ENCODE data around the gene NRAP. TPM values are rescaled to one million over a fixed set of nuclear protein-coding genes. Genes with fewer than 3 reads are reported as not detected.

The NRAP gene
- total and polyA plus RNA-seq, 2 experiments from 2014 or later, result not detected

GRCh38 chr10:113693348-113693747 lies 29.5 kb upstream of the NRAP start:
- H3K27ac Mint-ChIP-seq, result no peak overlapping the region
- Histone ChIP-seq H3K9me2 (ENCODE audit: insufficient read depth) (0 out of 2 replicates have a peak, but pooled peaks cover 3% of the 10 kb centered on the region), H3K27me3 (ENCODE audit: insufficient read depth) (no peaks in the 10 kb centered on the region), H3K4me3 (no peak overlapping the region), H3K4me2 (0 out of 2 replicates have a peak overlapping the region, but pooled peaks have one; percentile 48), H3K4me1 (ENCODE audit: insufficient read depth) (peaks cover 17% of the 10 kb centered on the region; the same call in 1 of the 2 replicates), H4K20me1 (replicated peaks; ENCODE audit: insufficient read depth) (no peaks in the 10 kb centered on the region; the same call in 1 of the 2 replicates), H3K27ac (ENCODE audit: low read depth) (no peak overlapping the region), H3K79me2 (replicated peaks; ENCODE audit: insufficient read depth) (0 out of 2 replicates have a peak, but pooled peaks cover 4% of the 10 kb centered on the region), H3F3A (replicated peaks; ENCODE audit: low read depth) (no peaks in the 10 kb centered on the region), H3K36me3 (ENCODE audit: insufficient read depth) (no peaks in the 10 kb centered on the region), H2AFZ (no peak overlapping the region)
- H3K36me3 Mint-ChIP-seq (ENCODE audit: low read depth), result peaks cover 19% of the 10 kb centered on the region
- H3K4me3 Mint-ChIP-seq, result no peak overlapping the region
- ATAC-seq (no peak), DNase-seq (ENCODE audit: low spot score) (no peak)
- TF ChIP-seq ZNF331 (CRISPR knock-in tag; IDR thresholded peaks at IDR 0.05; ENCODE audit: low read depth) (no peak), ETS1 (IDR thresholded peaks at IDR 0.05) (no peak), CTCF (conservative IDR thresholded peaks at IDR 0.05; ENCODE audit: low read depth in 2 of 2) (no peak), NANOG (IDR thresholded peaks at IDR 0.05; ENCODE audit: borderline replicate concordance) (no peak), JUNB (IDR thresholded peaks at IDR 0.05; ENCODE audit: unreplicated experiment) (no peak), REST (IDR thresholded peaks at IDR 0.05; ENCODE audit: unreplicated experiment) (no peak), STAT1 (IDR thresholded peaks at IDR 0.05; ENCODE audit: unreplicated experiment) (no peak), EZH2 (IDR thresholded peaks at IDR 0.05; ENCODE audit: low read depth, unreplicated experiment) (no peak), EZH2phosphoT487 (IDR thresholded peaks at IDR 0.05; ENCODE audit: unreplicated experiment) (no peak), CREB1 (CRISPR knock-in tag; IDR thresholded peaks at IDR 0.05; ENCODE audit: low read depth) (no peak), POLR2AphosphoS5 (IDR thresholded peaks at IDR 0.05; ENCODE audit: low read depth) (no peak), ZNF114 (CRISPR knock-in tag; IDR thresholded peaks at IDR 0.05) (no peak), ZNF462 (CRISPR knock-in tag; IDR thresholded peaks at IDR 0.05) (no peak)
- H3K4me1 Mint-ChIP-seq, result peaks cover 16% of the 10 kb centered on the region
- peaks cover 10% of the 10 kb centered on the region for H3K9me3 Mint-ChIP-seq
- H3K27me3 Mint-ChIP-seq (ENCODE audit: insufficient read depth, low read depth, poor library complexity), result no peaks in the 10 kb centered on the region

Measured in GM23338 (cell line).